Right lobe of liver (tissue), 6 donors: ENCODE data around the gene UGT8. TPM values are rescaled to one million over a fixed set of nuclear protein-coding genes. Genes with fewer than 3 reads are reported as not detected.
A peak's percentile ranks its signal among the peaks of the same experiment; 100 is the strongest.

Experiments
- ATAC-seq, 4 donors: fragments of 200-7000 bp; cut with Tn5 transposase; one replicate each; pipeline ENCODE4 v1.9.1; 2020; ENCODE audit warnings: mild to moderate bottlenecking in 4 of 4, moderate library complexity in 4 of 4
- DNase-seq, 3 donors: peaks; one replicate each; pipeline ENCODE4 v3.0.0-alpha.2; 2020
- H3K27ac ChIP-seq, 3 donors: fragments of 200-600 bp; one replicate each; pipeline ENCODE4 v1.8.0; 2022
- H3K27me3 ChIP-seq, 2 donors: fragments of 200-600 bp; one replicate each; pipeline ENCODE4 v1.8.0; 2022
- H3K36me3 ChIP-seq, 4 donors: fragments of 200-600 bp; sonication (generic) in 1 of 4; one replicate each; pipeline versions ENCODE4 v1.5.1 to v1.8.0; 2017 to 2022; ENCODE audit warnings: control low read depth in 1 of 4
- H3K4me1 ChIP-seq, 4 donors: fragments of 200-600 bp; sonication (generic) in 1 of 4; one replicate each; pipeline versions ENCODE4 v1.5.1 to v1.8.0; 2017 to 2022; ENCODE audit warnings: control low read depth in 1 of 4
- H3K4me3 ChIP-seq, 3 donors: fragments of 200-600 bp; one replicate each; pipeline ENCODE4 v1.8.0; 2022
- H3K9me3 ChIP-seq, 4 donors: fragments of 200-600 bp; sonication (generic) in 1 of 4; one replicate each; pipeline versions ENCODE4 v1.5.1 to v1.8.0; 2017 to 2022; ENCODE audit warnings: control low read depth in 1 of 4
- CTCF ChIP-seq, 4 donors: fragments of 200-600 bp in 3 of 4; fragments of 450-650 bp in 1 of 4; IDR thresholded peaks; one replicate each; pipeline versions ENCODE4 v1.5.1 to v1.8.0; 2016 to 2022; ENCODE audit warnings: antibody characterized with exemption in 4 of 4, mild to moderate bottlenecking in 2 of 4
- POLR2A ChIP-seq: fragments of 450-650 bp; IDR thresholded peaks from one replicate; pipeline ENCODE4 v1.6.1; 2017; ENCODE audit warnings: antibody characterized with exemption, mild to moderate bottlenecking
- WGBS: methylation state at CpG from one replicate; pipeline ENCODE4 v1.1.6; 2018; ENCODE audit warnings: low coverage, low lambda C conversion rate; ENCODE audit not compliant: insufficient coverage; ENCODE audit errors: missing lambda C conversion rate; 5-methylcytosine and 5-hydroxymethylcytosine counted together
- intact Hi-C, 2 donors: fragments of 100-400 bp; cut with DNase I; formaldehyde crosslinking; loops; one replicate each; pipeline versions ENCODE4 v1.11.2 to v1.14.1; 2022
- total RNA-seq, 6 experiments: library from RNA; depleted of rRNA in 2 of 6; stranded (reverse); fragments of >200 nt in 2 of 6; fragmentation: NEBNext Ultra II Directional in 3 of 6; extraction: Animal tissue kit (Norgen Biotek cat#: 25700) in 3 of 6; gene quantifications; one replicate each; pipeline versions ENCODE4 v1.1.0 to v1.2.4, GENCODE V29; 2016 to 2023
- donor health status: DM: no; HTN: yes; CAD: no.
- donor health status: DM: no; HTN: no; CAD: no.
- donor health status: DM: no; HTN: no; CAD: no.
- donor health status: DM: no; HTN: yes; CAD: no.
- donor health status: DM: no; HTN: yes; CAD: no.

UGT8 gene
- total RNA-seq, 6 experiments from 2014 or later: 1.0 TPM; not detected in 5

GRCh38 chr4:114691865-114692264 lies 93.3 kb downstream of the UGT8 start:
- TF ChIP-seq CTCF (IDR thresholded peaks at IDR 0.05): no peak
- TF ChIP-seq POLR2A: no peak
- intact Hi-C loops: no loop called here
- Histone ChIP-seq H3K9me3 (no peaks in the 10 kb centered on the region), H3K4me3 (no peak overlapping the region), H3K4me1 (no peaks in the 10 kb centered on the region), H3K36me3 (no peaks in the 10 kb centered on the region), H3K27ac (no peak overlapping the region), H3K27me3 (no peaks in the 10 kb centered on the region)
- WGBS: 70% methylated on average over 1 of the region's 1 CpG
- ATAC-seq: no peak
- no peak for DNase-seq

GRCh38 chr4:114692958-114693357 lies 94.4 kb downstream of the UGT8 start:
- intact Hi-C loops: no loop called here
- no peak for DNase-seq
- TF ChIP-seq POLR2A (no peak), CTCF (IDR thresholded peaks at IDR 0.05) (no peak)

GRCh38 chr4:114694770-114695169 lies 96.2 kb downstream of the UGT8 start:
- no peaks in the 10 kb centered on the region for H3K4me1 ChIP-seq
- DNase-seq (no peak), ATAC-seq (peak in 3 of 4 donors; percentile 62 to 67 (median 64))
- no peak overlapping the region for H3K27ac ChIP-seq
- no peaks in the 10 kb centered on the region for H3K9me3 ChIP-seq
- no peak overlapping the region for H3K4me3 ChIP-seq
- TF ChIP-seq CTCF (IDR thresholded peaks at IDR 0.05) (peak; percentile 52 to 64 (median 58)), POLR2A (no peak)
- H3K36me3 ChIP-seq: no peaks in the 10 kb centered on the region
- intact Hi-C loops: no loop called here
- no peaks in the 10 kb centered on the region for H3K27me3 ChIP-seq
- WGBS: 0% methylated on average over 1 of the region's 1 CpG

More at GRCh38 chr4:114692958-114693357, 94.4 kb downstream of the UGT8 start:
- Histone ChIP-seq H3K4me3 (no peak overlapping the region), H3K27ac (no peak overlapping the region), H3K9me3 (no peaks in the 10 kb centered on the region), H3K27me3 (no peaks in the 10 kb centered on the region), H3K4me1 (no peaks in the 10 kb centered on the region), H3K36me3 (no peaks in the 10 kb centered on the region)
- WGBS: 46% methylated on average over 3 of the region's 3 CpGs
- no peak for ATAC-seq

- no peaks in the 10 kb centered on the region for H3K4me1 ChIP-seq
- WGBS: 38% methylated on average over 4 of the region's 4 CpGs
Measured at GRCh38 chr4:114698231-114698630, 99.6 kb downstream of the UGT8 start.

More at GRCh38 chr4:114698231-114698630, 99.6 kb downstream of the UGT8 start:
- no peak overlapping the region for H3K4me3 ChIP-seq
- no peak overlapping the region for H3K27ac ChIP-seq
- H3K9me3 ChIP-seq: no peaks in the 10 kb centered on the region
- DNase-seq: no peak
- intact Hi-C loops: no loop called here
- no peaks in the 10 kb centered on the region for H3K36me3 ChIP-seq
- ATAC-seq: no peak
- no peaks in the 10 kb centered on the region for H3K27me3 ChIP-seq
- TF ChIP-seq CTCF (IDR thresholded peaks at IDR 0.05) (no peak), POLR2A (no peak)
